Activated T-helper 1 cell treated with anti-CD3 and anti-CD28 coated beads, Interleukin-12 subunit alpha, Interleukin-12 subunit beta, Interleukin-2, Interleukin-4 antibody, amounts not matched to agents 30 ng/mL and 10 ng/mL and 1 ng/mL, durations not matched to agents 14 hours and 24 hours and 36 hours (primary cell): ENCODE measurements around the gene CHD5. TPM values are rescaled to one million over a fixed set of nuclear protein-coding genes. Genes with fewer than 3 reads are reported as not detected.
"Not testable (repeated sequence)": the region's sequence is repeated elsewhere in the genome, so short reads cannot be mapped to it uniquely, and the experiment has no call there.

Experiments
- DNase-seq: peaks from one replicate; pipeline ENCODE4 v3.0.0; 2021; ENCODE audit warnings: low spot score
- H3K27ac Mint-ChIP-seq: one replicate; pipeline ENCODE4 v1.8.0; 2021; ENCODE audit warnings: mild to moderate bottlenecking, mixed read lengths
- H3K27me3 Mint-ChIP-seq: one replicate; pipeline ENCODE4 v1.8.0; 2022; ENCODE audit warnings: mild to moderate bottlenecking, moderate library complexity, mixed read lengths; ENCODE audit not compliant: insufficient read depth
- H3K36me3 Mint-ChIP-seq: one replicate; pipeline ENCODE4 v1.8.0; 2021; ENCODE audit warnings: low read depth, mixed read lengths
- H3K4me1 Mint-ChIP-seq: one replicate; pipeline ENCODE4 v1.8.0; 2021; ENCODE audit warnings: low read depth, mixed read lengths
- H3K4me3 Mint-ChIP-seq: one replicate; pipeline ENCODE4 v1.8.0; 2021; ENCODE audit warnings: mild to moderate bottlenecking, moderate library complexity, mixed read lengths
- H3K9me3 Mint-ChIP-seq: one replicate; pipeline ENCODE4 v1.8.0; 2021; ENCODE audit warnings: mixed read lengths
- intact Hi-C: fragments of 100-400 bp; cut with micrococcal nuclease; formaldehyde crosslinking; loops from one replicate; pipeline ENCODE4 v1.15.1; 2024
- total RNA-seq: library from RNA; stranded (reverse); gene quantifications from 2 replicates; pipeline ENCODE4 v1.2.3, GENCODE V29; 2022

The CHD5 gene
- total RNA-seq, 1 donor from 2014 or later: 0.62 TPM

DNA sequence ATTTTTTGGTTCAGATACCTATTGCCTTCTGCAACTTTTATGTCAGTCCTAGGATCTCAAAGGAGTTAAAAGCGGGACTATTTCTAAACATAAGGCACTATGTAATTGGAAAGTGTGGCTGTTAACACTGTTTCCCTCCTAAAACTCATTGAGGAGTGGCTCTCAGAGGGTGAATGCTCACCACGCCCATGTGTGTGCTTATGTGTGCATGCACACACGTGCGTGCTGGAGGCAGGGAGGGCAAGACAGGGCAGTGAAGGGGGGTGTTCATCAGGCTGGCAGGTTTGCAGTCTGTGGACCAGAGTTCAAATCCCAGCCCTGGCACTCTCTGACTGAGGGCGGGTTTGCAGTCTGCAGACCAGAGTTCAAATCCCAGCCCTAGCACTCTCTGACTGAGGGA is 112.0 kb downstream of the CHD5 start:
- DNase-seq: no peak
- intact Hi-C loops: no loop called here
- no peak overlapping the region for H3K4me3 Mint-ChIP-seq

DNA sequence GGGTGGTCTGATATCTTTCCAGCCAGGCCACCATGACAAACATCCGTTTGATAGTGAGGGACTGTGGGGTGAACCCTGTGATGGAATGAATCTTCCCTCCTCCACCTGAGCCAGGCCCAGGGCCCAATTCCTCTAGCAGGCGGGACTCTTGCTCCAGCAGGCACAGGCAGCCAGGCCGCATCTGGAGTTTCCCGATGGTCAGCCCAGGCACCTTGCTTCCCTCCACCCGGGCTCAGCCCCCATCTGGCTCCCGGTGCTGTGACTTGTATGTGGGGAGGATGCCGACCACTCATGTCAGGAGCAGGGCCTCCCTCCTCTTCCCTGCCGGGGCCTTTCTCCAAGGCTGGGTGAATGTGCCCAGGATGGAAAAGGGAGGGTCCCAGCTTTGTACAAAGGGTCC is 113.4 kb downstream of the CHD5 start:
- intact Hi-C loops: no loop called here
- peaks cover 4% of the 10 kb centered on the region for H3K4me1 Mint-ChIP-seq
- no peaks in the 10 kb centered on the region for H3K27me3 Mint-ChIP-seq
- no peaks in the 10 kb centered on the region for H3K9me3 Mint-ChIP-seq
- DNase-seq: no peak
- no peak overlapping the region for H3K4me3 Mint-ChIP-seq
- H3K36me3 Mint-ChIP-seq: peaks cover 8% of the 10 kb centered on the region
- no peak overlapping the region for H3K27ac Mint-ChIP-seq

More for the DNA sequence above, 112.0 kb downstream of the CHD5 start:
- Mint-ChIP-seq H3K36me3 (peaks cover 8% of the 10 kb centered on the region), H3K27ac (no peak overlapping the region), H3K9me3 (no peaks in the 10 kb centered on the region), H3K27me3 (no peaks in the 10 kb centered on the region), H3K4me1 (peaks cover 4% of the 10 kb centered on the region)

DNA sequence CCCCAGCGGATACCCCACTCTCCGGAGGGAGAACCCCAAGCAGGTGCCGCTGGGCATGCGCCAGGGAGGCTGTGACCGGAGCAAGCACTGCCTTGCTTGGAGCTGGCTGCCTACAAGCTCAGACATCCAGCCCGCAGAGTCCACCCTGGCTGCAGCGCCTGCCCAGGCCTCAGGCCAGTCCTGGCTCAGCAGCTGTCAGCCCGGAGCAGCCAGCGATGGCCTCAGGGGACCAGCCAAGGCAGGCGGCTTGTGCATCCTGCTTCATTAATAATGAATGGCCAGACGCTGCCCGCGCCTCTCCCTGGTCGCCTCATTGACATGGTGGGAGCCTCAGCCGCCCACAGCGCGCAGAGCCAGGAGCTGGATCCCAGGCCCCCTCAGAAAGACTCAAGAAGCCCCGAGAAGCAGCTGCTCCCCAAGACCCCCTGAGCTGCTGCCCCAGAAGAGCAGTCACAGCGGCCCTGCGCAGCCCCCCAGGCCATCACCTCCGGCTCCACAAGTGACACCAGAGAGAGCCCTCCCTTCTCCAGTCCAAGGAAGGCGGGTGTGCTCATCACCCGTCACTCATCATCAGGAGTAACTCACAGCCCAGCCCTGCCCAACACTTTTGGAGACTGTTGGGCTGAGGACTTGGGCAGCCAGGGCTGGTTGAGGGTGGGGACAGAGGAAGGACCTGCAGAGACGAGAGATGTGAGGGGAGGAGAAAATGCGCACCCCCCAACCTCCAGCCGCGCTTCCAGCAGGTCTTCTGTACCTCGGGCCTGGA is 114.8 kb downstream of the CHD5 start:
- H3K4me3 Mint-ChIP-seq: no peak overlapping the region
- no peak for DNase-seq
- peaks cover 4% of the 10 kb centered on the region for H3K4me1 Mint-ChIP-seq
- H3K9me3 Mint-ChIP-seq: no peaks in the 10 kb centered on the region
- peaks cover 5% of the 10 kb centered on the region for H3K36me3 Mint-ChIP-seq
- intact Hi-C loops: no loop called here
- H3K27ac Mint-ChIP-seq: no peak overlapping the region
- no peaks in the 10 kb centered on the region for H3K27me3 Mint-ChIP-seq

DNA sequence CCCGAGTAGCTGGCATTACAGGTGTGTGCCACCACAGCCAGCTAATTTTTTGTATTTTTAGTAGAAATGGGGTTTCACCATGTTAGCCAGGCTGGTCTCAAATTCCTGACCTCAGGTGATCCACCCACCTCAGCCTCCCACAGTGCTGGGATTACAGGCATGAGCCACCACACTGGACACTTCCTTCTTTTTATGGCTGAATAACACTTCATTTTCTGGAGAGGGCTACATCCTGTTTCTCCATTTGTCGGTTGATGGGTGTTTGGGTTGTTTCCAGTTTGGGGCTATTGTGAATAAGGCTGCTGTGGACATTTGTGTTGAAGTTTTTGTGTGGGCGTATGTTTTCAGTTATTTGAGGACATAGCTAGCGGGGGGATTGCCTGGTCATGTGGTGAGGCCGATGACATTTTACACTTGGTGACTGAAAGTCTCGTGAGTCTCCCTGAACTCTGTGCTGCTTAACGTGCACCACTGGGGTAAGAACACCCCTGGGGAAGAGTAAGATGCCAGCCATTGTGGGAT is 116.5 kb downstream of the CHD5 start:
- H3K4me3 Mint-ChIP-seq, H3K4me1 Mint-ChIP-seq, intact Hi-C loops, H3K9me3 Mint-ChIP-seq, H3K27me3 Mint-ChIP-seq, DNase-seq, H3K27ac Mint-ChIP-seq: not testable (repeated sequence)
- H3K36me3 Mint-ChIP-seq: peaks cover 11% of the 10 kb centered on the region

DNA sequence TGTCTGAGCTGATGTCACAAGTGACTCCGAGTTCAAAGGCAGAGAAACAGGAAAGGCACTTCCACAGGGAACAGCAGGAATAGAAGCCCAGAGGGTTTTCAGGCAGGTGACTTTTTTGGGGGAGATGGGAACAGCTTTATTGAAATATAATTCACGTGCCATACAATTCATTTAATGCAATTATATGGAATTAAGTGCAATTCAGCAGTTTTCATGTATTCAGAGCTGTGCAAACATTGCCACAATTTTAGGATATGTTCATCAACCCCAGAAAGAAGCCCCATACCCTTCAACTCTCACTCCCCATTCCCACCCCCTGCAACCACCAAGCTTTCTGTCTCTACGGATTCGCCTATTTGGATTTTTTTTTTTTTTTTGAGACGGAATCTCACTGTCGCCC is 117.5 kb downstream of the CHD5 start:
- peaks cover 4% of the 10 kb centered on the region for H3K4me1 Mint-ChIP-seq
- H3K27ac Mint-ChIP-seq: no peak overlapping the region
- no peaks in the 10 kb centered on the region for H3K9me3 Mint-ChIP-seq
- H3K27me3 Mint-ChIP-seq: no peaks in the 10 kb centered on the region
- intact Hi-C loops: no loop called here
- no peak overlapping the region for H3K4me3 Mint-ChIP-seq
- no peak for DNase-seq
- H3K36me3 Mint-ChIP-seq: peaks cover 11% of the 10 kb centered on the region

DNA sequence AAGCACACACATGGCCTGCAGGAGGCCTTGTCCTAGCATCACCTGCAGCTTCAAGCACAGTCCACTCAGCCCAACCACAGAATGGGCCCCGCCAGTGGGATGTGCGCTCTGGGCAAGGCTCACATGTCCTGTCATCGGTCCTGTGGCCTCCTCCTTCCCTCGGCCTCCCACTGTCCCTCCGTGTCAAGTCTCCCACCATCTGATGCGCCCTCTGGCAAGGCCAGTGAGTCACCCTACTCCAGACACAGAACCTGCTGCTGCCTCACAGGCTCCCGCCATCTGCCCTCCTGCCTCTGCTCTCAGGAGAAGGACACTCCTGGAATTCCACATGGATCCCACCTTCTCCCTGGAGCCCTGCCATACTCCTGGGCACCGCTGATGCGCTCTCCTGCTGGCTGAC is 120.3 kb downstream of the CHD5 start:
- no peaks in the 10 kb centered on the region for H3K9me3 Mint-ChIP-seq
- H3K36me3 Mint-ChIP-seq: peaks cover 16% of the 10 kb centered on the region
- H3K27me3 Mint-ChIP-seq: peaks cover 1% of the 10 kb centered on the region
- DNase-seq: no peak
- intact Hi-C loops: no loop called here
- no peak overlapping the region for H3K4me3 Mint-ChIP-seq
- H3K27ac Mint-ChIP-seq: no peak overlapping the region
- peaks cover 4% of the 10 kb centered on the region for H3K4me1 Mint-ChIP-seq

DNA sequence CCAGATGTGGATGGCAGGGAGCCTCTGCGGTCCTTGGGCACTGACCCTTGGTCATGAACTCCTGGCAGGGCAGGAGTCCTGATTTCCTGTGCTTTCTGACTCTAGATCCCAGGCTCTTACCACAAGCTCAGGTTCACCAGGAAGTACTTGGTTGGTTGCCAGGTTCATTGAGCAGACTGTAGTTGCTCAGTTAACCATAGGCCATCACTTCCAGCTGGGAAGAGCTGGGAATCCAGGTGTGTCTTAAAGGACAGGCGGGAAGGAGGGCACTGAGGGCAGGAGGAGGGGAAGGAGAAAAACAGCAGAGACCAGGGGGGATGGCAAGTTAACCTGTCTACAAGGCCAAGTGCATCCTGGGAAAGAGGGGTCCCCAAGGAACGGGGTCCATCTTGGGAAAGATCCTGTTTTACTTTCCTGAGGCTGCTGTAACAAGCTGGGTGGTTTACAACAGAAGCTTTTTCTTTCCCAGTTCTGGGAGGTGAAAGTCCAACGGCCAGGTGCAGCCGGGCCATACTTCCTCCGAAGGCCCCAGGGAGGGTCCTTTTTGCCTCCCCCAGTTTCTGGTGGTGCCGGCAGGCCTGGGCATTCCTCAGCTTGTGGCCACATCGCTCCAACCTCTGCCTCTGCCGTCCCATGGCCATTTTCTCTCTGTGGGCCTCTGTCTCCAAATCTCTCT is 122.8 kb downstream of the CHD5 start:
- Mint-ChIP-seq H3K36me3 (peaks cover 18% of the 10 kb centered on the region), H3K9me3 (no peaks in the 10 kb centered on the region), H3K27me3 (peaks cover 1% of the 10 kb centered on the region), H3K4me1 (peaks cover 8% of the 10 kb centered on the region), H3K27ac (no peak overlapping the region), H3K4me3 (no peak overlapping the region)
- no peak for DNase-seq
- intact Hi-C loops: no loop called here

DNA sequence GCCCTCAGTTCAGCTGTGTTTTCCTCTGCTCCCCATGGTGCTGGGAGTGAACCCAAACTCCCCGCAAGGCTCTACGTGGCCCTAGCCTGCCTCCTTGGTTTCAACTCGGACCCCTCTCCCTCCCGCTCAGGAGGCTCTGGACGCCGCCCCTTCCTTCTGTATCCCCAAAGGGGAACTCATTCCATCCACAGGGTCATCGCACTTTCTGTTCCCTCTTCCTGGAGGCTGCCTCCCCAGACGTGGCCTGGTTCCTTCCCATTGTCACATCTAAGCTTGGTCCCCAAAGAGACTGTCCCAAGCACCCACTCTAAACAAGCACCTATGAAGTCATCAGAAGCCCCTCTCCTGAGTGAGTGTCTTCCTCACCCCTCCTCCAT is 123.6 kb downstream of the CHD5 start:
- Mint-ChIP-seq H3K9me3 (no peaks in the 10 kb centered on the region), H3K27ac (no peak overlapping the region), H3K27me3 (peaks cover 1% of the 10 kb centered on the region), H3K4me3 (no peak overlapping the region), H3K4me1 (peaks cover 8% of the 10 kb centered on the region), H3K36me3 (peaks cover 18% of the 10 kb centered on the region)
- no peak for DNase-seq
- intact Hi-C loops: no loop called here

DNA sequence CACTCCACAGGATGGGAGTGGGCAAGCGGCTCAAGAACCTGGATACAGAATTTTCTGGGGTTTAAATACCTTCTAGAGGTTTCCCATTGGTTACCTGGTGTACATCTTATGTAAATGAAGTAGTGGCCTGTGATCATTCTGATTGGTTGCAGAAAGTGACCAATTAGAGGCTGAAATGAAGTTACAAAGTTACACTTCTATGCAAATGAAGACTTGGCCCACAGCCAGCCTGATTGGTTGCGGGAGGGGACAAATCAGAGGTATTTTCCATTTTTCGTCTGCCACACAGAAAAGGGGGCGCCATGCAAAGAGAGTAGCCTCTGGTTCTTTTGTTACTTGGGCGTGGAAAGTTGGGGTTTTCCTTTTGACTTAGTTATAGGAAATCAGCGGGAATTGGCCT is 125.5 kb downstream of the CHD5 start:
- Mint-ChIP-seq H3K36me3 (peaks cover 21% of the 10 kb centered on the region), H3K4me1 (peaks cover 8% of the 10 kb centered on the region), H3K9me3 (no peaks in the 10 kb centered on the region), H3K27me3 (peaks cover 1% of the 10 kb centered on the region), H3K27ac (no peak overlapping the region), H3K4me3 (no peak overlapping the region)
- intact Hi-C loops: no loop called here
- DNase-seq: no peak

DNA sequence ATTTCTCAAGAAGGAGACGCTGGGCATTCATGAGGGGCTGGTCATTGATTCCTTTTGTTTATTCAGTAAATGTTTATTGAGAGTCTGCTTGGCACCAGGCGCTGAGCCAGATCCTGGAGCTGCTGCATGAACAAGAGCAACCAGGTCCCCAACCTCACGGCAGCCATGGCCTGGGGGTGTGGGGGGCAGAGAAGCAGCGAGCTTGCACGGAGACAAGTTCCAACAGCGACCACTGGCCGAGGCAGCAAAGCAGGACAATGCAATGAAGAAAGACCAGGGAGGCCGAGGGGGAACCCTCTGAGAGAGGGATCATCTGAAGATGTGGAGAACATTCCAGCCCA is 126.9 kb downstream of the CHD5 start:
- no peaks in the 10 kb centered on the region for H3K9me3 Mint-ChIP-seq
- H3K4me3 Mint-ChIP-seq: no peak overlapping the region
- peaks cover 8% of the 10 kb centered on the region for H3K4me1 Mint-ChIP-seq
- peaks cover 1% of the 10 kb centered on the region for H3K27me3 Mint-ChIP-seq
- intact Hi-C loops: loop anchor here (2.0 kb wide), 1 partner anchor 192 kb away; the partner anchor contains the start of gene HES3
- H3K36me3 Mint-ChIP-seq: peaks cover 18% of the 10 kb centered on the region
- no peak for DNase-seq
- no peak overlapping the region for H3K27ac Mint-ChIP-seq

DNA sequence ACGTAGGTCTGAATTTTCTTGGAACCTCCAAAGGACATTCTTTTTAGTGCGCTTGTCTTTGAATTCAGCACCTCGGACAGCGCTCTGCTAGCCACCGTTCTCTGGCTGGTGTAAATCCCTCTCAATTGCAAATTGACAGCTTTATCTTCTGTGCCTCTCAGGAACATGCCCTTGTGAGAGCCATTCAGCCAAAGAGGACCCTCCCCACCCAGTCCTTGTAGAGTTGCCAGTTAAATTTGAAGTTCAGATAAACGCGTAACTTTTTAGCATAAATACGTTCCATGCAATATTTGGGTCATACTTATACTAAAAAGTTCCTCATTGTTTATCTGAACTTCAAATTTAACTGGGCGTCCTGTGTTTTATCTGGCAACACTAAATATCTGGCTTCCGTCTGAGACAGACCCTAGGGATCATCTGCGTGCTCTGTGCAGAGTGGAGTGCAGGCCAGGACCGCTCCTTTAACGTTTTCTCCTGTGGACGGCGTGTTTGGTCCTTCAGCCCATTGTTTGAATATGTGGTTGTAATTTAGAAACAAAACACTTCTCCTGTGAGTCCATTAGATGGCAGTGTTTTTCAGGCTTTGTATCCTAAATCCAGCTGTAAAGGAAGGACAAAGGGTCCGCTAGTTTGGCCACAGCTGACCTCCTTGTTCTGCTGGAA is 127.4 kb downstream of the CHD5 start:
- no peak overlapping the region for H3K4me3 Mint-ChIP-seq
- H3K36me3 Mint-ChIP-seq: peaks cover 21% of the 10 kb centered on the region
- intact Hi-C loops: loop anchor here (2.0 kb wide), 1 partner anchor 192 kb away; the partner anchor contains the start of gene HES3
- no peak overlapping the region for H3K27ac Mint-ChIP-seq
- peaks cover 1% of the 10 kb centered on the region for H3K27me3 Mint-ChIP-seq
- no peaks in the 10 kb centered on the region for H3K9me3 Mint-ChIP-seq
- DNase-seq: peak; percentile 25
- peaks cover 8% of the 10 kb centered on the region for H3K4me1 Mint-ChIP-seq
